ENCODE measurements around the gene RNF213.

DNA sequence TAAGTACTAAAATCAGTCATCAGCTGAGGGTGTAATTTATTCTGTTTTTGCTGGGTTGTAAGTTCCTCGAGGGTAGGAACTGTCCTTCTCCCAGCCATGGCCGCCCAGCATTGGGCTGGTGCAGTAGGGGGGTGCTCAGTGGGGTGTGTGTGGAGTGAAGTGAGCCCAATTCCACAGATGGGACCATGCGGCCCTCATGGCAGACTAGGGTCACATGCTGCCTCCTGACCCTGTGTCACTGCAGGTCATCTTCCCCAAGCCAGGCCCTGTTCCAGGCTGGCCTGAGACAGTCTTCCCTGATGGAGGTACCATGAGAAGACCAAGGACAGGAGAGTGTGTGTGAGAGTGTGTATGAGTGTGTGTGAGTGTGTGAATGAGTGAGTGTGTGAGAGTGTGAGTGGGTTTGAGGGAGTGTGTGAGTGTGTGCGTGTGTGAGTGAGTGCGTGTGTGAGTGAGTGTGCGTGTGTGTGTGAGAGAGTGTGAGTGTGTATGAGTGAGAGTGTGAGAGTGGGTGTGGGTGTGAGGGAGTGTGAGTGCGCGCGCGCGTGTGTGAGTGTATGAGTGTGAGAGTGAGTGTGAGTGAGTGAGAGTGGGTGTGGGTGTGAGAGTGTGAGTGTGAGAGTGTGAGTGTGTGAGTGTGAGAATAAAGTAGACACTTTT lies 36.7 kb upstream of the RNF213 start:
- TF ChIP-seq, protein P1, sequence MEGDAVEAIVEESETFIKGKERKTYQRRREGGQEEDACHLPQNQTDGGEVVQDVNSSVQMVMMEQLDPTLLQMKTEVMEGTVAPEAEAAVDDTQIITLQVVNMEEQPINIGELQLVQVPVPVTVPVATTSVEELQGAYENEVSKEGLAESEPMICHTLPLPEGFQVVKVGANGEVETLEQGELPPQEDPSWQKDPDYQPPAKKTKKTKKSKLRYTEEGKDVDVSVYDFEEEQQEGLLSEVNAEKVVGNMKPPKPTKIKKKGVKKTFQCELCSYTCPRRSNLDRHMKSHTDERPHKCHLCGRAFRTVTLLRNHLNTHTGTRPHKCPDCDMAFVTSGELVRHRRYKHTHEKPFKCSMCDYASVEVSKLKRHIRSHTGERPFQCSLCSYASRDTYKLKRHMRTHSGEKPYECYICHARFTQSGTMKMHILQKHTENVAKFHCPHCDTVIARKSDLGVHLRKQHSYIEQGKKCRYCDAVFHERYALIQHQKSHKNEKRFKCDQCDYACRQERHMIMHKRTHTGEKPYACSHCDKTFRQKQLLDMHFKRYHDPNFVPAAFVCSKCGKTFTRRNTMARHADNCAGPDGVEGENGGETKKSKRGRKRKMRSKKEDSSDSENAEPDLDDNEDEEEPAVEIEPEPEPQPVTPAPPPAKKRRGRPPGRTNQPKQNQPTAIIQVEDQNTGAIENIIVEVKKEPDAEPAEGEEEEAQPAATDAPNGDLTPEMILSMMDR (tag by site-specific recombination; IDR thresholded peaks at IDR 0.05), result no peak
- no peak for TF ChIP-seq ZNF629 (tag by site-specific recombination; IDR thresholded peaks at IDR 0.05)
- TF ChIP-seq, protein P2, sequence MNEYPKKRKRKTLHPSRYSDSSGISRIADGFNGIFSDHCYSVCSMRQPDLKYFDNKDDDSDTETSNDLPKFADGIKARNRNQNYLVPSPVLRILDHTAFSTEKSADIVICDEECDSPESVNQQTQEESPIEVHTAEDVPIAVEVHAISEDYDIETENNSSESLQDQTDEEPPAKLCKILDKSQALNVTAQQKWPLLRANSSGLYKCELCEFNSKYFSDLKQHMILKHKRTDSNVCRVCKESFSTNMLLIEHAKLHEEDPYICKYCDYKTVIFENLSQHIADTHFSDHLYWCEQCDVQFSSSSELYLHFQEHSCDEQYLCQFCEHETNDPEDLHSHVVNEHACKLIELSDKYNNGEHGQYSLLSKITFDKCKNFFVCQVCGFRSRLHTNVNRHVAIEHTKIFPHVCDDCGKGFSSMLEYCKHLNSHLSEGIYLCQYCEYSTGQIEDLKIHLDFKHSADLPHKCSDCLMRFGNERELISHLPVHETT (tag by site-specific recombination; IDR thresholded peaks at IDR 0.05), result no peak
- no peak for TF ChIP-seq ZNF214 (tag by site-specific recombination; IDR thresholded peaks at IDR 0.05; ENCODE audit: borderline replicate concordance)
- TF ChIP-seq SALL2 (tag by site-specific recombination; IDR thresholded peaks at IDR 0.05; ENCODE audit: borderline replicate concordance), result no peak
- no peak for TF ChIP-seq ZNF777 (tag by site-specific recombination; IDR thresholded peaks at IDR 0.05; ENCODE audit: borderline replicate concordance)
- TF ChIP-seq ZFP41 (tag by site-specific recombination; IDR thresholded peaks at IDR 0.05; ENCODE audit: borderline replicate concordance), result no peak

All from HEK293 (cell line).